ENCODE measurements around the gene CEACAM18. TPM values are rescaled to one million over a fixed set of nuclear protein-coding genes. Genes with fewer than 3 reads are reported as not detected.

Gene CEACAM18
- total and polyA plus RNA-seq, 12 donors: not detected

DNA sequence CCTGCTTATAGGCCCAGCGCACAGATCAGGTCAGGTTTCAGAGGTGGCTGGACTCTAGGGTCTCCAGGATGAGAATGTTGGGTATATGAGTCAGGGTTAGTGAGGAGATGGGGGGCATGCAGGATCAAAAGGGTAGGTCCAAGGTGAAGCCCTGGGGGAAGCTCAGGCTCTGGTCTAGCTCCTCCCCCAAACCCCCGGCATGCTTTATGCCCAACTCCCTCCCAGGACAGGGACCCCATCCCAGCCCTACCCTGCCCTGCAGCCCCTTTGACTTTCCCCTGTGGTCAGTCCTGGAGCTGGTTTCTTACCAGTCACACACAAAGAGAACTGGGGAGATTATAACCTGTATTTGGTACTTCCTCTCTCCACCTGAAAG lies 9.8 kb upstream of the CEACAM18 start:
- DNase-seq: no peak
- H3K27me3 ChIP-seq: peaks cover 0 to 56% (median 15%) of the 10 kb centered on the region in 7 donors

GRCh38 chr19:51469162-51469561 lies 9.2 kb upstream of the CEACAM18 start:
- Histone ChIP-seq H3K27ac (no peak overlapping the region), H3K4me1 (peaks cover 0 to 19% (median 0%) of the 10 kb centered on the region in 9 donors), H3K9me3 (no peaks in the 10 kb centered on the region), H3K27me3 (peaks cover 0 to 62% (median 21%) of the 10 kb centered on the region in 7 donors), H3K4me3 (no peak overlapping the region), H3K36me3 (no peaks in the 10 kb centered on the region)
- TF ChIP-seq, protein P1, sequence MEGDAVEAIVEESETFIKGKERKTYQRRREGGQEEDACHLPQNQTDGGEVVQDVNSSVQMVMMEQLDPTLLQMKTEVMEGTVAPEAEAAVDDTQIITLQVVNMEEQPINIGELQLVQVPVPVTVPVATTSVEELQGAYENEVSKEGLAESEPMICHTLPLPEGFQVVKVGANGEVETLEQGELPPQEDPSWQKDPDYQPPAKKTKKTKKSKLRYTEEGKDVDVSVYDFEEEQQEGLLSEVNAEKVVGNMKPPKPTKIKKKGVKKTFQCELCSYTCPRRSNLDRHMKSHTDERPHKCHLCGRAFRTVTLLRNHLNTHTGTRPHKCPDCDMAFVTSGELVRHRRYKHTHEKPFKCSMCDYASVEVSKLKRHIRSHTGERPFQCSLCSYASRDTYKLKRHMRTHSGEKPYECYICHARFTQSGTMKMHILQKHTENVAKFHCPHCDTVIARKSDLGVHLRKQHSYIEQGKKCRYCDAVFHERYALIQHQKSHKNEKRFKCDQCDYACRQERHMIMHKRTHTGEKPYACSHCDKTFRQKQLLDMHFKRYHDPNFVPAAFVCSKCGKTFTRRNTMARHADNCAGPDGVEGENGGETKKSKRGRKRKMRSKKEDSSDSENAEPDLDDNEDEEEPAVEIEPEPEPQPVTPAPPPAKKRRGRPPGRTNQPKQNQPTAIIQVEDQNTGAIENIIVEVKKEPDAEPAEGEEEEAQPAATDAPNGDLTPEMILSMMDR (IDR thresholded peaks at IDR 0.05): no peak
- intact Hi-C loops (cut with DNase I): no loop called here
- no peak for ATAC-seq
- 46 to 55% methylated on average over 4 of the region's 4 CpGs for WGBS, 2 donors
- DNase-seq: no peak

More for the DNA sequence above, 9.8 kb upstream of the CEACAM18 start:
- no peak overlapping the region for H3K27ac ChIP-seq
- no peaks in the 10 kb centered on the region for H3K36me3 ChIP-seq
- no peaks in the 10 kb centered on the region for H3K9me3 ChIP-seq
- peaks cover 0 to 19% (median 0%) of the 10 kb centered on the region in 9 donors for H3K4me1 ChIP-seq
- intact Hi-C loops (cut with DNase I): no loop called here
- ATAC-seq: no peak
- TF ChIP-seq, protein P1 (IDR thresholded peaks at IDR 0.05): no peak
- WGBS, 2 donors: 79 to 80% methylated on average over 2 of the region's 2 CpGs
- H3K4me3 ChIP-seq: no peak overlapping the region

- TF ChIP-seq, protein P1 (IDR thresholded peaks at IDR 0.05): no peak
- ATAC-seq (no peak), DNase-seq (no peak)
- intact Hi-C loops (cut with DNase I): loop anchor here in 7 of 10 donors (5.0 to 10.0 kb wide), 5 partner anchors 185 to 315 kb away; no protein-coding TSS in a partner anchor
- Histone ChIP-seq H3K4me3 (no peak overlapping the region), H3K27ac (no peak overlapping the region), H3K27me3 (peaks cover 0 to 66% (median 26%) of the 10 kb centered on the region in 7 donors), H3K36me3 (no peaks in the 10 kb centered on the region), H3K9me3 (no peaks in the 10 kb centered on the region), H3K4me1 (peaks cover 0 to 19% (median 0%) of the 10 kb centered on the region in 9 donors)
- 70 to 79% methylated on average over 1 of the region's 1 CpG for WGBS, 2 donors
These were observed 8.7 kb upstream of the CEACAM18 start for GRCh38 chr19:51469629-51470028.

- H3K36me3 ChIP-seq: no peaks in the 10 kb centered on the region
- no peak overlapping the region for H3K27ac ChIP-seq
- intact Hi-C loops (cut with DNase I): loop anchor here in 7 of 10 donors (5.0 to 10.0 kb wide), 5 partner anchors 184 to 314 kb away; no protein-coding TSS in a partner anchor
- DNase-seq (no peak), ATAC-seq (no peak)
- 61 to 73% methylated on average over 9 of the region's 9 CpGs for WGBS, 2 donors
- peaks cover 0 to 1% (median 0%) of the 10 kb centered on the region in 11 donors for H3K9me3 ChIP-seq
- H3K4me3 ChIP-seq: no peak overlapping the region
- peaks cover 0 to 63% (median 22%) of the 10 kb centered on the region in 7 donors for H3K27me3 ChIP-seq
- TF ChIP-seq, protein P1 (IDR thresholded peaks at IDR 0.05): no peak
- peaks cover 0 to 14% (median 0%) of the 10 kb centered on the region in 9 donors for H3K4me1 ChIP-seq
These were observed 7.4 kb upstream of the CEACAM18 start for GRCh38 chr19:51470966-51471365.
